Heart right ventricle (tissue), 16 donors: ENCODE data around the gene CCL18. TPM values are rescaled to one million over a fixed set of nuclear protein-coding genes. Genes with fewer than 3 reads are reported as not detected.
"Not testable (repeated sequence)": the region's sequence is repeated elsewhere in the genome, so short reads cannot be mapped to it uniquely, and the experiment has no call there.

Source experiments
- ATAC-seq, 8 donors: fragments of 200-7000 bp; cut with Tn5 transposase; one replicate each; pipeline ENCODE4 v1.9.1; 2020; ENCODE audit warnings: mild to moderate bottlenecking in 8 of 8, moderate library complexity in 8 of 8, moderate number of reproducible peaks in 1 of 8
- DNase-seq, 2 donors: peaks; one replicate each; pipeline ENCODE4 v3.0.0-alpha.2; 2020
- H3K27ac ChIP-seq, 10 donors: fragments of 200-600 bp; sonication (generic) in 2 of 10; one replicate each; pipeline versions ENCODE4 v1.5.0 to v1.8.0; 2020 to 2022; ENCODE audit warnings: mild to moderate bottlenecking in 3 of 10
- H3K27me3 ChIP-seq, 7 donors: fragments of 200-600 bp; one replicate each; pipeline ENCODE4 v1.8.0; 2021 to 2022; ENCODE audit warnings: mild to moderate bottlenecking in 2 of 7
- H3K36me3 ChIP-seq, 9 donors: fragments of 200-600 bp; sonication (generic) in 1 of 9; one replicate each; pipeline versions ENCODE4 v1.5.0 to v1.8.0; 2020 to 2022; ENCODE audit warnings: mild to moderate bottlenecking in 2 of 9
- H3K4me1 ChIP-seq, 9 donors: fragments of 200-600 bp; sonication (generic) in 1 of 9; one replicate each; pipeline versions ENCODE4 v1.5.0 to v1.8.0; 2020 to 2022; ENCODE audit warnings: mild to moderate bottlenecking in 4 of 9
- H3K4me3 ChIP-seq, 10 donors: fragments of 200-600 bp; sonication (generic) in 2 of 10; one replicate each; pipeline versions ENCODE4 v1.5.0 to v1.8.0; 2020 to 2022; ENCODE audit warnings: mild to moderate bottlenecking in 7 of 10, moderate library complexity in 2 of 10
- H3K9me3 ChIP-seq, 11 donors: fragments of 200-600 bp in 10 of 11; sonication (generic) in 2 of 11; one replicate each; pipeline versions ENCODE4 v1.5.0 to v1.8.0; 2013 to 2022; ENCODE audit warnings: mild to moderate bottlenecking in 2 of 11, control low read depth in 1 of 11, moderate library complexity in 1 of 11
- WGBS, 2 donors: extraction: QIAGEN DNeasy Blood & Tissue Kit; methylation state at CpG; one replicate each; pipeline ENCODE4 v1.1.7; 2013; ENCODE audit warnings: inconsistent platforms in 1 of 2; 5-methylcytosine and 5-hydroxymethylcytosine counted together
- intact Hi-C, 10 donors: fragments of 100-400 bp; cut with DNase I; formaldehyde crosslinking; loops; one replicate each; pipeline versions ENCODE4 v1.11.1 to v1.14.2; 2022
- long read RNA-seq, 3 donors: library from polyadenylated mRNA; unstranded; transcript quantifications; one replicate each; pipeline ENCODE4 v2.0.0, GENCODE V29; 2020 to 2021
- polyA plus RNA-seq, 2 donors: library from polyadenylated mRNA; stranded (reverse); fragments of 200-250 nt; gene quantifications; one replicate each; pipeline ENCODE4 v1.2.3, GENCODE V29; 2013
- total RNA-seq, 10 donors: library from RNA; stranded (reverse); fragmentation: NEBNext Ultra II Directional in 3 of 10; extraction: Animal tissue kit (Norgen Biotek cat#: 25700) in 3 of 10; gene quantifications; one replicate each; pipeline versions ENCODE4 v1.2.1 to v1.2.4, GENCODE V29; 2021 to 2023
- TF ChIP-seq, protein P1 (sequence below), 9 donors: fragments of 200-600 bp; sonication (generic) in 2 of 9; IDR thresholded peaks; one replicate each; pipeline versions ENCODE4 v1.5.0 to v1.8.0; 2021 to 2022; ENCODE audit warnings: antibody characterized with exemption in 9 of 9, mild to moderate bottlenecking in 5 of 9, moderate library complexity in 1 of 9
- donor health status: Arrhythmogenic right ventricular cardiomyopathy.
- donor health status: ischemic (EF 13 %, LVEDD 7.1; RV severe dilation, severe dysfunction).
- donor health status: healthy with polysubstance abuse.
- donor health status: DM: no; HTN: yes; CAD: no.
- donor health status: DM: no; HTN: no; CAD: no.
- donor health status: ischemic (EF 25% LVEDD 6.9; RV normal size, moderate dysfunction).
- donor health status: ischemic (EF 25% LVEDD 5.7; RV mildly dilated, moderate dysfunction).
- donor health status: healthy.
- donor health status: DM: yes; HTN: yes; CAD: no.
- donor health status: Ischemic cardiomyopathy.
- donor health status: ischemic (EF 35%, LVEDD 5.7; RV mildly dilated, moderate dysfunction).
- donor health status: nonischemic (EF 11% LVEDD 7.7; RV severe dilation, severe dysfunction).
- donor health status: DM: yes; HTN: yes; CAD: no.
- donor health status: PGD.
- donor health status: ischemic (EF 29% LVEDD 5.4; RV normal size, mild dysfunction).
- donor health status: nonischemic (EF 23%, LVEDD 6.1; RV moderate dilation, normal function).

The CCL18 gene, protein sequence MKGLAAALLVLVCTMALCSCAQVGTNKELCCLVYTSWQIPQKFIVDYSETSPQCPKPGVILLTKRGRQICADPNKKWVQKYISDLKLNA
- total RNA-seq (10 to 100 TPM in 1 of 10 donors, 1 to 10 TPM in 7, under 1 TPM in 1, not detected in 1; 0.83 to 21.0 (median 2.0) TPM), polyA plus RNA-seq (1 to 10 TPM in 1 of 2 donors, under 1 TPM in 1; 0.97 to 1.0 TPM)
- long read RNA-seq, donor 1, partial matches to known transcripts, result 0 of 1 reads
- long read RNA-seq, donor 1, other reads (novel, unspliced or antisense), result 0 of 1 reads
- long read RNA-seq, donor 2, result 0 reads
- long read RNA-seq, donor 3, result 0 reads

DNA sequence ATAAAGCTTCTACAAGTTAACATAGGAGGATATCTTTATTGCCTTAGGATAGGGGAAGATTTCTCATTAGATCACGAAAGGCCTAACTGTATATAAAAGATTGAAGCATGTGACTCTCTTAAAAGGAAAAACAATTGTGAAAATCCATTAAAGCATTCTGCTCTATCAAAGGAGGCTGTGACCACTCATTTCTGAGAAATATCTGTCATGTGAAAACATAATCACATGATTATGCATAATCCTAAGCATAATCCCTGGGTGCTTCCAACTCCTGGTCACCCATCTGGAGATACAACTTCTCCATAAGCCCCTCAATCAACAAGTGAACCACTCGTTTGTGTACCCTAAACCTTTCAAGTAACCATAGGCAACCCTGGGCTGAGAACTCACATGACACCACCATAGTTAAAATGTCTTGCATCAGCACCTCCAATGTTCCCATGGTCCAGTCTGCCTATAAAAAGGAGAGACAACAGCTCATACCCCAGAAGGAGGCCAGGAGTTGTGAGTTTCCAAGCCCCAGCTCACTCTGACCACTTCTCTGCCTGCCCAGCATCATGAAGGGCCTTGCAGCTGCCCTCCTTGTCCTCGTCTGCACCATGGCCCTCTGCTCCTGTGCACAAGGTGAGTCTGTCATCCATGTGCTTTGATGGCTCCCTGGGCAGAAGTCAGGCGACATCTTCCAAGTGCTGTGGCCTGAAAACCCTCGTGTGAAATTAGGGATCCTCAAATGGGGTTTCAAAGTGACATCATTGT is at the start of gene CCL18:
TSS of gene CCL18 (plus strand) at position 487 of the 756 bp plus-strand sequence. CDS start at position 558, 71 bp downstream.
- H3K36me3 ChIP-seq, result no peaks in the 10 kb centered on the region
- no peak for DNase-seq
- WGBS, 2 donors, result 71 to 76% methylated on average over 5 of the region's 5 CpGs

DNA sequence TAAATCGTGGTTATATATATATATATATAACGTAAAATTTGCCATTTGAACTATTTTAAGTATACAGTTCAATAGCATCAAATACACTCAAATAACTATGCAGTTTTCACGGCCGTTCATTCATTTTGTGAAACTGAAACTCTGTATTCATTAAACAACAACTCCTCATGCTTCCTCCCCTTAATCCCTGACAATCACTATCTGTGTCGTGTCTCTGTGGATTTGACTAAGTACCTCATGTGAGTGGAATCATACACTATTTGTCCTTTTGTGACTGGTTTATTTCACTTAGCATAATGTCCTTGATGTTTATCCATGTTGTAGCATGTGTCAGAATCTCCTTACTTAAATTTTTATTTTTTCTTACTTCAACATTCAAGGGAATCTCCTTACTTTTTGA is 49.1 kb upstream of the CCL18 start:
- no peaks in the 10 kb centered on the region for H3K27me3 ChIP-seq
- H3K36me3 ChIP-seq, result no peaks in the 10 kb centered on the region
- TF ChIP-seq, protein P1, sequence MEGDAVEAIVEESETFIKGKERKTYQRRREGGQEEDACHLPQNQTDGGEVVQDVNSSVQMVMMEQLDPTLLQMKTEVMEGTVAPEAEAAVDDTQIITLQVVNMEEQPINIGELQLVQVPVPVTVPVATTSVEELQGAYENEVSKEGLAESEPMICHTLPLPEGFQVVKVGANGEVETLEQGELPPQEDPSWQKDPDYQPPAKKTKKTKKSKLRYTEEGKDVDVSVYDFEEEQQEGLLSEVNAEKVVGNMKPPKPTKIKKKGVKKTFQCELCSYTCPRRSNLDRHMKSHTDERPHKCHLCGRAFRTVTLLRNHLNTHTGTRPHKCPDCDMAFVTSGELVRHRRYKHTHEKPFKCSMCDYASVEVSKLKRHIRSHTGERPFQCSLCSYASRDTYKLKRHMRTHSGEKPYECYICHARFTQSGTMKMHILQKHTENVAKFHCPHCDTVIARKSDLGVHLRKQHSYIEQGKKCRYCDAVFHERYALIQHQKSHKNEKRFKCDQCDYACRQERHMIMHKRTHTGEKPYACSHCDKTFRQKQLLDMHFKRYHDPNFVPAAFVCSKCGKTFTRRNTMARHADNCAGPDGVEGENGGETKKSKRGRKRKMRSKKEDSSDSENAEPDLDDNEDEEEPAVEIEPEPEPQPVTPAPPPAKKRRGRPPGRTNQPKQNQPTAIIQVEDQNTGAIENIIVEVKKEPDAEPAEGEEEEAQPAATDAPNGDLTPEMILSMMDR (IDR thresholded peaks at IDR 0.05), result no peak
- no peak for ATAC-seq
- H3K4me1 ChIP-seq, result peaks cover 0 to 15% (median 0%) of the 10 kb centered on the region in 9 donors
- WGBS, 2 donors, result 81 to 82% methylated on average over 5 of the region's 5 CpGs
- no peak overlapping the region for H3K4me3 ChIP-seq
- H3K9me3 ChIP-seq, result peaks cover 0 to 19% (median 3%) of the 10 kb centered on the region in 11 donors
- intact Hi-C loops, result no loop called here
- DNase-seq, result no peak
- no peak overlapping the region for H3K27ac ChIP-seq

More for the DNA sequence above, at the start of gene CCL18:
- TF ChIP-seq, protein P1 (IDR thresholded peaks at IDR 0.05), result no peak
- ATAC-seq, result no peak
- Histone ChIP-seq H3K4me3 (no peak within 1 kb of the TSS), H3K4me1 (no peaks in the 10 kb centered on the region), H3K27me3 (peaks cover 0 to 7% (median 0%) of the 10 kb centered on the region in 7 donors), H3K27ac (no peak within 1 kb of the TSS), H3K9me3 (peaks cover 0 to 4% (median 0%) of the 10 kb centered on the region in 11 donors)
- intact Hi-C loops, result loop anchor here in 2 of 10 donors (10.0 kb wide), 2 partner anchors 59 to 89 kb away; partner anchors contain the start of gene CCL15 (in 1 of the 2)

DNA sequence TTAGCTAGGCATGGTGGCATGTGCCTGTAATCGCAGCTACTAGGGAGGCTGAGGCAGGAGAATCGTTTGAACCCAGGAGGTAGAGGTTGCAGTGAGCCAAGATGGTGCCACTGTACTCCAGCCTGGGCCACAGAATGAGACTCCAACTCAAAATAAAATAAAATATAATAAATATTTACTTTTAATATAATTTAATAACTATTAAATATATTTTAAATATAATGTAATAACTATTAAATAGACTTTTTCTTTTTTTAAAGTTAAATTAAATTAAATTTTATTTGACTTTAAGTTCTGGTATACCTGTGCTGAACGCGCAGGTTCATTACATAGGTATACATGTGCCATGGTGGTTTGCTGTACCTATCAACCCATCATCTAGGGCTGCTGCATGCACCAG is 48.2 kb upstream of the CCL18 start:
- H3K27me3 ChIP-seq, DNase-seq, ATAC-seq, H3K27ac ChIP-seq, H3K4me3 ChIP-seq, intact Hi-C loops, H3K36me3 ChIP-seq: not testable (repeated sequence)
- whole genome bisulfite sequencing, 2 donors, result 89% methylated on average over 4 of the region's 4 CpGs
- H3K4me1 ChIP-seq, result peaks cover 0 to 15% (median 0%) of the 10 kb centered on the region in 9 donors
- H3K9me3 ChIP-seq, result peaks cover 0 to 18% (median 3%) of the 10 kb centered on the region in 11 donors

DNA sequence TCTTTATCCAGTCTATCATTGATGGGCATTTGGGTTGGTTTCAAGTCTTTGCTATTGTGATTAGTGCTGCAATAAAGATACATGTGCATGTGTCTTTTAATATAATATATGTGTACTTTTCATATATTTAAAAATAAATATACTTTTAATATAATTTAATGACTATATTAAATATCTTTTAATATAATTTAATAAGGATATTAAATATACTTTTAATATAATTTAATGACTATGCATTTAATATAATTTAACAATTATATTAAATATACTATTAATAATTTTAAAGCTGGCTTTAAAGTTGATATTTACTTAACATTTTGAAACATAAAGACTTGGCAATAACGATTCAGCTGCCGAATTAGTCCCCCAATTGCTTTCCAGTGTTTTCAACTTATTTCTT is 47.5 kb upstream of the CCL18 start:
- Histone ChIP-seq H3K36me3 (no peaks in the 10 kb centered on the region), H3K27ac (no peak overlapping the region), H3K9me3 (peaks cover 0 to 13% (median 3%) of the 10 kb centered on the region in 11 donors), H3K27me3 (no peaks in the 10 kb centered on the region), H3K4me1 (peaks cover 0 to 15% (median 0%) of the 10 kb centered on the region in 9 donors), H3K4me3 (no peak overlapping the region)
- WGBS, 2 donors, result 93 to 96% methylated on average over 2 of the region's 2 CpGs
- intact Hi-C loops, result no loop called here
- DNase-seq (no peak), ATAC-seq (no peak)
- TF ChIP-seq, protein P1 (IDR thresholded peaks at IDR 0.05), result no peak
